GM12873 (cell line): ENCODE results near the gene TXNDC12.

Experiments used
- TF ChIP-seq, protein P1 (sequence below): IDR thresholded peaks from 2 replicates; pipeline ENCODE4 v1.5.1; 2012; ENCODE audit warnings: low read depth, mild to moderate bottlenecking, moderate library complexity, low read length, control low read depth; ENCODE audit not compliant: insufficient read depth; ENCODE audit errors: missing control alignments

TXNDC12 gene

DNA sequence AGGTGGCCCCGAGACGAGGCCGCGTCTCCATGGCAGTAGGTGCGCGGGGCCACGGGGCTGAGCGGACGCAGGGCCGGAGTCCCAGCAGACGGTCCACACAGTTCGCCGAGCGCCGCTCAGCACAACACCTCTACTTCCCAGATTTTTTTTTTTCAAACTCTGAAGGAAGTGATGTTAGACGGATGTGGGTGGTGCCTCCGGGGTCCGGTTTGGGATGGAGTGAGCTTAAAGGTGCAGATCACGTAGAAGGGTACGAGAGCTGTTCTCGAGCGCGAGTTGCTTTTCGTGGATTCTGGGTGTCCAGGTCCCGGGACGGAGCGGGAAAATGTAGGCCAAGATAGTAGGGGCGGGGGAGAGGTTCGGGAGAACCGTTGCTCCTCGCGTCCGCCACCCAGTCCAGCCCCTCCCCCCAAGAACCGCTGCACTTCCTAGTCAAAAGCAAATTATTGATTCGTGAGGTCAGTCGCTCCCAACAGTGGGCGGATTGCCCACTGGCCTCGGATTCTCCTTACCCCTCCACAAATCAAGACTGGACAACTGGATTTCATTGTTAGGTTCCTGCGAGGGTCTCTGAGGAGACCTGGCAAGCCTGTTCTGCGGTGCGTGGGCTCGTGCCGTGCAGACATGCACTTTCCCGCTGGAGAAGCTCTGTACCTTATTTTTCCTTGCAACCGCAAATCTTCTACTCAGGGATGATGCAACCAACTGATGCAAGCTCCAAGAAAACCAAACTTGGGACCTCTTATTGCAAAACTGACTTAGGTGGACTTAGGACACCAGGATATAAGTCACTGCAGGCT lies at the start of gene TXNDC12:
TXNDC12 (minus strand) TSS at position 126 of the 800 bp plus-strand sequence; CDS start at position 31, 95 bp downstream.
- TF ChIP-seq, protein P1, sequence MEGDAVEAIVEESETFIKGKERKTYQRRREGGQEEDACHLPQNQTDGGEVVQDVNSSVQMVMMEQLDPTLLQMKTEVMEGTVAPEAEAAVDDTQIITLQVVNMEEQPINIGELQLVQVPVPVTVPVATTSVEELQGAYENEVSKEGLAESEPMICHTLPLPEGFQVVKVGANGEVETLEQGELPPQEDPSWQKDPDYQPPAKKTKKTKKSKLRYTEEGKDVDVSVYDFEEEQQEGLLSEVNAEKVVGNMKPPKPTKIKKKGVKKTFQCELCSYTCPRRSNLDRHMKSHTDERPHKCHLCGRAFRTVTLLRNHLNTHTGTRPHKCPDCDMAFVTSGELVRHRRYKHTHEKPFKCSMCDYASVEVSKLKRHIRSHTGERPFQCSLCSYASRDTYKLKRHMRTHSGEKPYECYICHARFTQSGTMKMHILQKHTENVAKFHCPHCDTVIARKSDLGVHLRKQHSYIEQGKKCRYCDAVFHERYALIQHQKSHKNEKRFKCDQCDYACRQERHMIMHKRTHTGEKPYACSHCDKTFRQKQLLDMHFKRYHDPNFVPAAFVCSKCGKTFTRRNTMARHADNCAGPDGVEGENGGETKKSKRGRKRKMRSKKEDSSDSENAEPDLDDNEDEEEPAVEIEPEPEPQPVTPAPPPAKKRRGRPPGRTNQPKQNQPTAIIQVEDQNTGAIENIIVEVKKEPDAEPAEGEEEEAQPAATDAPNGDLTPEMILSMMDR = no peak

DNA sequence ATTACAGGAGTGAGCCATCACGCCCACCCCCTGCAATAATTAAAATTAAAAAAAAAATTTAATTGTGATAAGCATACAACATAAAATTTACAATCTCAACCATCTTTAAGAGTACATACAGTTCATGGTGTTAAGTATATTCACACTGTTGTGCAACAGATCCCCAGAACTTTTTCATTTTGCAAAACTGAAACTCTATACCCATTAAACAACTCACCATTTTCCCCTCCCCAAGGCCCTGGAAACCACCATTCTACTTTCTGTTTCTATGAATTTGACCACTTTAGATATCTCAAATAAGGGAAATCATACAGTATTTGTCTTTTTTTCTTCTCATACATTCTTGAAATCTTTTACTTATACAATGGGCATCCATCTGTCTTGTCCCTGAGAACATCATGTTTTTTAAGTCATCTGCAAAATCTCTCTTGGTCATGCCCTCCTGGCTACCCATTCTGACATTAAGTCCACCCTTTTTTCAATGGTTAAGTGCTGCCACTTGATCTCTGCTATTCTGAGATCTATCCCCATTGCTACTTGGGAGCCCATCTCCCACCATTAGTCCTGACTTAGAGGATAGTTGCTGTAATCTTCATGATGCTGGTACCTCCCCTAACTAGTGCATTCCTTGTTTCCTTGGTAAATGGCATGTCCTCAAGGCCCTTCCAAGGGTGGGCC lies 47.5 kb upstream of the TXNDC12 start:
- TF ChIP-seq, protein P1 = no peak

- TF ChIP-seq, protein P1 = no peak
These were observed 43.3 kb upstream of the TXNDC12 start for GRCh38 chr1:52098139-52098871.

DNA sequence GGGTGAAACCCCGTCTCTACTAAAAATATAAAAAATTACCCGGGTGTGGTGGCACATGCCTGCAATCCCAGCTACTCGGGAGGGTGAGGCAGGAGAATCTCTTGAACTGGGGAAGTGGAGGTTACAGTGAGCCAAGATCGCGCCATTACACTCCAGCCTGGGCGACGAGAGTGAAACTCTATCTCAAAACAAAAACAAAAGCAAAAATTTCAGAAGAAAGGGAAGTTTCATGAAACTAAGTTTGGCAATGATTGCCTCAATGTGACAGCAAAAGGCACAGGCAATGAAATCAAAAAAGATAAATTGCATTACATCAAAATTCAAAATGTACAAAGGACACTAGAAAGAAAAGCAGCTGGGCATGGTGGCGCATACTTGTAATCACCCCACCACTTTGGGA lies 41.2 kb upstream of the TXNDC12 start:
- TF ChIP-seq, protein P1 = no peak

GRCh38 chr1:52080014-52080415 lies 25.0 kb upstream of the TXNDC12 start:
- TF ChIP-seq, protein P1 = no peak

DNA sequence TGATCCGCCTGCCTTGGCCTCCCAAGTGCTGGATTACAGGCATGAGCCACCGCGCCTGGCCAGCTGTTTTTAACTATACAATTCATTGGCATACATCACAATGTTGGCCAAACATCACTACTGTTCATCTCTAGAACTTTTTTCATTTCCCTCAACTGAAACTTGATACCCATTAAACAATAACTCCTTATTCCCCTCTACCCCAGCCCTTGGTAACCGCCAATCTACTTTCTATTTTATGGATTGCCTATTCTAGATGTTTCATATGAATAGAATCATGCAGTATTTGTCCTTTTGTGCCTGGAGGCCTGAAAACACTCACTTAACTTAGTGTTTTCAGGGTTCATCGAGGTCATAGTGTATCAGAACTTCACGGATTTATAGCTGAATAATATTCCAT lies 17.3 kb upstream of the TXNDC12 start:
- TF ChIP-seq, protein P1 = no peak

- TF ChIP-seq, protein P1 = no peak
These were observed 15.7 kb upstream of the TXNDC12 start for GRCh38 chr1:52070704-52071103.
